HG03521 (cell line): Measurements from ENCODE around the gene EPHB3.

Source experiments
- ATAC-seq: cut with Tn5 transposase; IDR thresholded peaks from one replicate; pipeline ENCODE4 v1.9.1; 2021; ENCODE audit warnings: mild to moderate bottlenecking, moderate library complexity; ENCODE audit not compliant: unreplicated experiment

The EPHB3 gene

GRCh38 chr3:184543256-184543655 is 18.3 kb upstream of the EPHB3 start:
- ATAC-seq = no peak

GRCh38 chr3:184543843-184544512 is 17.6 kb upstream of the EPHB3 start:
- ATAC-seq = no peak

DNA sequence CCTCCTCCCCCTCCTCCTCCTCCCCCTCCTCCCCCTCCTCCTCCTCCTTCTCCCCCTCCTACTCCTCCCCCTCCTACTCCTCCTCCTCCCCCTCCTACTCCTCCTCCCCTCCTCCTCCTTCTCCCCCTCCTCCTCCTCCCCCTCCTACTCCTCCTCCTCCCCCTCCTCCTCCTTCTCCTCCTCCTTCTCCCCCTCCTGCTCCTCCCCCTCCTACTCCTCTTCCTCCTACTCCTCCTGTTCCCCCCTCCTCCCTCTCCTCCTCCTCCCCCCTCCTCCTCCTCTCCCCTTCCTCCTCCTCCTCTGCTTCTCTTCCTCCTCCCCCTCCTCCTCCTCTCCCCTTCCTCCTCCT is 17.1 kb upstream of the EPHB3 start:
- ATAC-seq = no peak

- no peak for ATAC-seq
These were observed 15.8 kb upstream of the EPHB3 start for GRCh38 chr3:184545769-184546168.

- ATAC-seq = no peak
These were observed 15.3 kb upstream of the EPHB3 start for GRCh38 chr3:184546252-184546651.

DNA sequence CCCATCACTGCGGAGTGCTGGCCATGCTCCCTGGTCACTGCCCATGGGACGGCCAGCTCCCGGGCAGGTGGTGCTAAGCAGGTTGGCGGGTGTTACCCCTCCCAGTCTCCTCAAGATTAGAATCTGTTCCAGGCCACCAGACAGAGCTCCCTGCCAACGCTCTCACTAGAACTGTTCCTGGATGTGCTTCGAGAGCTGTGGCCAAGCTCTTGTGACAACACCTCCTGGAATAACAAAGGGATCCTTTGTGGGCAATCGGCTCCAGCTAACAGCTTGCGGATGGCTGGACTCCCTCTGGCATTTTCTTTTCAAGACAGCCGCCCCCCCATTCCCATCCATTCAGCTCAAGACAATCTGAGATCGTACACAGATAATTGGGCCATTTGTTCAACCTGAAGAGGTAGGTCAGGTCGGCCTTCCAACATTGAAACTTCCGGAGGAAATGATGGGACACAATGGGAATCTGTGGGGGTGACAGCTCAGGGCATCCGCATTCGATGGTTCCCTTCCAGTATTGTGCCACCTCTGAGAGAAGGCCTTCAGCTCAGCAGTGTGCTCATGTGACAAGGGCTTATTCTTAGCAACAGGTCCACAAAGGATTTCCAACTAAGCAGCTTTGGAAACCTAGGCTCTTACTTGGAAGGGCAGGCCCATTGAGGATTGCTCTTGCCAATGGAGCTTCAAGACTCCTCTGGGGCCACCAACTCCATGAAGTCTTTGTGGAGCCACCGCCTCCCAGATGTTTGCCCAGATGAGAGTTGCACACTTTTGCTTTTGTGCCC is 11.6 kb upstream of the EPHB3 start:
- ATAC-seq = no peak

DNA sequence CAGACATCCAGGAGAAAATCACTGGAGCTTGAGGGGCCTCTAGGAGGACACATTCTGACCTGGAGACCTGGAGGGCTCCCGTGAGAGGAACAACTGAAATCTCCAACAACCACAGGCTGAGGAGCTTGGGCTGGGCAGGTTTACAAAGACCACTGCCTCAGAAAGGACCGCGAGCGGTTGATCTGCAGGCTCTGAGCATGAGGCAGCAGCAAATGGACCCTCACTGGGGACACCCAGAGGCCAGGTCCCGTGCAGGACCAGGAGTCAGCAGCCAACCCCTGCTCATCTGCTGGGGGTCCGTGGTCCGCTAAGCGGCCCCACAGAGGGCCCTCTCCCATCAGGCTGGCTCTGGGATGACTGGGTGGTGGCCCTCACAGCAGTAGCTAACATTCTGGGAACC is 10.5 kb upstream of the EPHB3 start:
- no peak for ATAC-seq

GRCh38 chr3:184551614-184552256 is 9.8 kb upstream of the EPHB3 start:
- no peak for ATAC-seq

GRCh38 chr3:184552296-184552695 is 9.3 kb upstream of the EPHB3 start:
- no peak for ATAC-seq

- ATAC-seq = no peak
These were observed 8.7 kb upstream of the EPHB3 start for GRCh38 chr3:184552863-184553262.

- ATAC-seq = no peak
These were observed 8.2 kb upstream of the EPHB3 start for GRCh38 chr3:184553385-184553784.

DNA sequence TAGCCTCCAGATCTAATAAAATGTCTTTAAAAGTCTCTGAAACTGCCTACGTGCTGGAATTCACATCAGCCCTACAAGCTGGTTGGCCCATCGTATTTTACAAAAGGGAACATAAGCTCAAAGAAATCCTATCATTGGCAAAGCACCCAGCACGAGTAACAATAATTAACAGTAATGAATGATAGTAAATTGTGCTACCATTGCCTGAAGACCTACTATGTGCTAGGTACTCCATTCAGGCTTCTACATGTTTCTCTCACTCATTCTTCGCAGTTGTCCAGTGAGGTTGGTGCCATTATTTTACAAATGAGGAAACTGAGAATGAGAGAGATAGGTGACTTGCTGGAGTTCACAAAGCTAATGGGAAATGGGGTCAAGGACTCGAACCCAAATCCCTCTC is 7.1 kb upstream of the EPHB3 start:
- no peak for ATAC-seq

- no peak for ATAC-seq
These were observed 4.8 kb upstream of the EPHB3 start for GRCh38 chr3:184556582-184557347.

DNA sequence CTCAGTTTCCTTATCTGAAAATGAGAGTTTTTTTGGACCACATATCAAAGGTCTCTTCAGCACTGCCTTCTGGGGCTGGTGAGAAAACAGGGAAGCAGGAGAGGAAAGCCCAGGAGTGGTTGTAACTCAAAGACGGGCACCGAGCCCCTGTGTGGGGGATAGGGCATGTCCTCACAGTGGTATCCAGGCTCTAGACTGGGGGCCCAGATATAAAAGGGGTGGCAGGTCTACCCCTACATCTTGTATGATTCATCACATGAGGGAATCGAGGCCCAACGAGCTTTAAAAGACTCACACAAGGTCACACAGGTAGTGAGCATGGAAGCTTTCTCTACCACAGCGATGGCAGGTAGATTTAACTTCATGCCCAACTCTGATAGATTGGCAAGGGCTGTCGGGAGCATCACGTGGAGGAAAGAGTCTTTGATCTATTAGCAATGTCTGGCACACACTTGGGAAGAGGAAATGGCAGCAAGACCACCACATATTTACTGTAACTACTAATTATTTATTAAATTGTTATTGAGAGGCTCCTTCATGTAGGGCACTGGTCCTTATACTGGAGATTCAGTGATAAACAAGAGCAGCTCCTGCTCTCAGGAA is 4.1 kb upstream of the EPHB3 start:
- no peak for ATAC-seq

GRCh38 chr3:184558726-184559125 is 2.9 kb upstream of the EPHB3 start:
- no peak for ATAC-seq

DNA sequence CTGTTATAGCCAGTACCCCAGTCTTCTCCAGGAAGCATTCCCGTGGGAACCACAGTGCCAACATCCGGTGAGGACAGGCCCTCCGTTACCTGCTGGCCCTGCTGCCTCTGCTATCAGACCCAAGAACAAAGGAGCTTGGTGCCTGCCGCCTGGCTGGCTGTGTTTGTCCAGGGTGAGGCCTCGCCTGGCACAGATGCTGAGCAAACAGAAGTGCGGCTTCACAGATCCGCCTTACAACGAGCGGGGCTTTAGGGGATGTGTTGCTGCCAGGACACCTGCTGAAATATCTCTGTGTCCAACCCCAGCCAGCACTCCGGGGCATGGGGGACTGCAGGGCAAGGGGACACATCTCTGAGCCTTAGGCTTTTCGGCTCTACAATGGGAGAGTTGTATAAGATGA is 2.2 kb upstream of the EPHB3 start:
- ATAC-seq = no peak

- ATAC-seq = no peak
These were observed 1.1 kb upstream of the EPHB3 start for GRCh38 chr3:184560531-184560930.

DNA sequence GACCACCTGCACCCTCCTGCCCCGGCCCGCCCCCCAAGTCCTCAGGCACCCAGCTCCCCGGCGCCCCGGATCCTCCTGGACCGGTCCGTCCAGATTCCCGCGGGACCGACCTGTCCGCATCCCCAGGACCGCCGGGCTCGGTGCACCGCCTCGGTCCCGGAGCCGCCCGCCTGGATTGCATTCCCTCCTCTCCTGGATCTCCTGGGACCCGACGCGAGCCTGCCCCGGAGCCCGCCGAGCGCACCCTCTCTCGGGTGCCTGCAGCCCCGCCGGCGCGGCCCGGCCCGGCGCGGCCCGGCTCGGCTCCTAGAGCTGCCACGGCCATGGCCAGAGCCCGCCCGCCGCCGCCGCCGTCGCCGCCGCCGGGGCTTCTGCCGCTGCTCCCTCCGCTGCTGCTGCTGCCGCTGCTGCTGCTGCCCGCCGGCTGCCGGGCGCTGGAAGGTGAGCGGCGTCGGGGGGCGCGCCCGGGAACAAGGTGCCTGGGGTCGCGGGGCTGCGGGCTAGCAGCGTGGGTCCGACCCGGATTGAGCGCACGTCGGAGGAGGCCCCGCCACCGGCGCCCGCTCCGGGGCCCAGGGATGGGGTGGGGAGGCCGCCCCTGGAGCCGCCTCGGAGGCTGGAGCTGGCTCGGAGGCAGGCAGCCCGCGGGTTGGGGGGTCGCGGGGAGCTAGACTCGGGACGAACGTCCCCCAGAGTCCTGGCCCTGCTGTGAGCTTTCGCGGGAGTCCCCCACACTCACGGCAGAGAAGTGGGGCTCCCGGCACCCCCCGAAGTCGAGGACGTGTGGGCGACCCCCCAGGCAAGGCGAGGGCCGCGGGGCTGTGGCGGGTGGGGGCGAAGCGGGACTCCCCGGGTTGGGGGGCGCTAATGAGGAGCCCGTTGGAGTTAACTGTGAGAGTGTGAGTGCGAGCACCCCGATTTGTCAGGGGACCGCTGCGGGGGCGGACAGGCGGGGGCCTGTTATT is 610 bp downstream of the EPHB3 start:
- no peak for ATAC-seq

DNA sequence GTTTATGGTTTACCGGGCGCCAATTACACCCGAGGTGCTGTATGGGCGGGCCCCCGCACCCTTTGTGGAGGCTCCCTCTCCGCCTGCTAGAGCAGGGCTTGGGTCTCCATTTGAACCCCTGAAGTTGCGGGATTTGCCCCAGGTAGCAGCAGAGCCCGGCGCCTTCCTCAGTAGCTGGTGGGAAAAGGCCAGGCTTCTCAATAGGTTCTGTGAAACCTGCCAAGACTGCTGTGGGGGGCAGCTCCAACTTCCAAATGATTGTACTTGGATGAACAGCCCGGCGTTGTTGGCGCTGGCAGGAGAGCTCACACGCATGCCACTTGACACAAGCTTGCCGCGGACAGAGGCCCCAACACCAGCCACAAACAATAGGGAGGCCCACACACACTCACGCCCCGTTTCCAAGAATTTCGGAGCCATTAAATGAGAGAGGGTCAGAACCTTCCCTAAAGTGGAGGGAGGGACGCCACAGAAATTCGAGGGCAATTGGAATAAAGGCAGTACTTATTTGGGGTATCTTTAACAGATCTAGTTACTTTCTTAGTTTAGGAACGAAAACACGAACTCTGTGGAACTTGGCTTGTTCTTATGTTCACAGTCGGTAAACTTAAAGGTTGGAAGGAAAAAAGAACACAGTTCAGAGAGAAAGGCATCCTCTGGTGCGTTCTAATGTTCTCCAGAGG is 1.4 kb downstream of the EPHB3 start:
- no peak for ATAC-seq
